AG04449 (cell line): ENCODE data around the gene CCDC85C.
A peak's percentile ranks its signal among the peaks of the same experiment; 100 is the strongest.

Source experiments
- CTCF ChIA-PET: fragments of 350-600 bp; formaldehyde crosslinking; extraction: SDS; loops from one replicate; lab custom pipeline; 2021; ENCODE audit warnings: antibody characterized with exemption; lab: Yijun Ruan, JAX
- POLR2A ChIA-PET: fragments of 400-600, 350-600 bp; formaldehyde crosslinking; extraction: SDS; loops from one replicate; lab custom pipeline; 2020; ENCODE audit warnings: antibody characterized with exemption, inconsistent platforms; lab: Yijun Ruan, JAX
- DNase-seq: peaks from one replicate; pipeline ENCODE4 v3.0.0-alpha.2; 2010; ENCODE audit warnings: low read depth, low spot score
- H3K4me3 ChIP-seq: 2 replicates; pipeline ENCODE4 v1.5.1; 2011; ENCODE audit warnings: low read depth, mild to moderate bottlenecking, control low read depth, low read length
- TF ChIP-seq, protein P1 (sequence below): IDR thresholded peaks from one replicate; pipeline ENCODE4 v1.5.1; 2011; ENCODE audit warnings: mild to moderate bottlenecking, moderate library complexity, low read length, control low read depth, inconsistent platforms; ENCODE audit not compliant: insufficient read depth; ENCODE audit errors: missing control alignments

The CCDC85C gene

DNA sequence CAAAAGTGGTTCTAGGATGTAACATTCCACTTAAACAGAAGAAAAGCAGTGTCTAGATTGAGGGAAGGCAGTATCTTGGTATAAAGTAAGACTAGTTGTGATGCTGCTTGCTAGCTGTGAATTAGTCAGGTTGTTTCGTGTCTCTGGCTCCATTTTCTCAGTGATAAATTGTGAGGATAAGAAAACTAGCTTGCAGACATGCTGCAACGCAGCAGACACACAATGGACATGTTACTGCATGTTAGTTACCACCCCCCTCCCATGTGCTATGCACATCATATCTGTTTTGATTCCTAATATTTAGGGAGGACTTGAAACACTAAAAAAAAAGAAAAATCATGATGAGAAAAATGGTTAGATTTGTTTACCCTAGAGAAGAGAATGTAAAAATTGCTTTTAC is 119.9 kb downstream of the CCDC85C start:
- ChIA-PET CTCF (no interaction called here), POLR2A (no interaction called here)
- TF ChIP-seq, protein P1, sequence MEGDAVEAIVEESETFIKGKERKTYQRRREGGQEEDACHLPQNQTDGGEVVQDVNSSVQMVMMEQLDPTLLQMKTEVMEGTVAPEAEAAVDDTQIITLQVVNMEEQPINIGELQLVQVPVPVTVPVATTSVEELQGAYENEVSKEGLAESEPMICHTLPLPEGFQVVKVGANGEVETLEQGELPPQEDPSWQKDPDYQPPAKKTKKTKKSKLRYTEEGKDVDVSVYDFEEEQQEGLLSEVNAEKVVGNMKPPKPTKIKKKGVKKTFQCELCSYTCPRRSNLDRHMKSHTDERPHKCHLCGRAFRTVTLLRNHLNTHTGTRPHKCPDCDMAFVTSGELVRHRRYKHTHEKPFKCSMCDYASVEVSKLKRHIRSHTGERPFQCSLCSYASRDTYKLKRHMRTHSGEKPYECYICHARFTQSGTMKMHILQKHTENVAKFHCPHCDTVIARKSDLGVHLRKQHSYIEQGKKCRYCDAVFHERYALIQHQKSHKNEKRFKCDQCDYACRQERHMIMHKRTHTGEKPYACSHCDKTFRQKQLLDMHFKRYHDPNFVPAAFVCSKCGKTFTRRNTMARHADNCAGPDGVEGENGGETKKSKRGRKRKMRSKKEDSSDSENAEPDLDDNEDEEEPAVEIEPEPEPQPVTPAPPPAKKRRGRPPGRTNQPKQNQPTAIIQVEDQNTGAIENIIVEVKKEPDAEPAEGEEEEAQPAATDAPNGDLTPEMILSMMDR: no peak
- no peak for DNase-seq
- H3K4me3 ChIP-seq: no peak overlapping the region

- CTCF ChIA-PET: no interaction called here
- TF ChIP-seq, protein P1: no peak
- DNase-seq: no peak
- peak overlapping the region; percentile 91 for H3K4me3 ChIP-seq
- POLR2A ChIA-PET: no interaction called here
These were observed 122.3 kb downstream of the CCDC85C start for GRCh38 chr14:99481745-99482099.

DNA sequence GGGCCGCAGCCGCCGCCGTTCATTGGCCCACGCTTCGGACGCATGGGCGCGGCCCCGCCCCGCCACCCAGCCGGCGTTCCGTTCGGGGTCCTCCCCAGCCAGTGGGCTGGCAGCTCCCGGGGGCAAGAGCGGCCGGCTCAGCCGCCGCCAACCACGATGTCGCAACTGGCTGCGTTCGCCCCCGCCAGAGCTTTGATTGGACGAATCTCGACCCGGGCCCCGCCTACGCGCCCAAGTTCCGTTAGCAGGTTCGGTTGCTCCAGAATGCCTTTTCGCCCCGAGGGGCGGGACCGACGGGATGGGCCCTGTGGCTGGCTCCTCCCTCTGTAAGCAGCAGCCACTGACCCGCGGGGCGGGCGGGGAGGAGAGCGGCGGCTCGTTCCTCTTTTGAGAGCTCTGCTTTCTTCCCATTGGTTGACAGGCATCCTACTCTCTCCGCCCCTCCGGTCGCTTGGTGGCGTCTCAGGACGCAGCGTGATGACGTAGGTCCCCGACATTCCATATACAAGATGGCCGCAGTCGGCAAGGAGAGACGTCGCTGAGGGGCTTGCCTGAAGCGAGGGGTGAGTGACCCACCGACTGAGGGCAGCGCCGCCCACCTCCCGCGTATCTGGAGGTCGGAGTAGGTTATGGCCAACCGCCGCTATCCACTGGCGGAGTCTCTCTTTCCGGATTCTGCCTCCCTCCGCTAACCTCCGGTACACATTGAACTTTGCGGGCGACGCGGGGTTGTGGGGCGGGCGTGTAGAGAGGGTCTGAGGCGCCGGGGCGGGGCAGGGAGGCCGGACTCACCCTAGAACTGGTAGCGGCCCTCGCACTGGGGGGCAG is 122.9 kb downstream of the CCDC85C start, which contains the start of gene CCNK:
Gene CCNK, plus strand, starts transcription at position 493 of the 828 bp plus-strand sequence. CDS start 11,269 bp downstream, outside the sequence.
- CTCF ChIA-PET: interaction anchor here (2.1 kb wide), 1 partner anchor 9 kb away, joined by 9 read pairs; no protein-coding TSS in a partner anchor
- POLR2A ChIA-PET: interaction anchor here (0.7 to 1.0 kb wide), 4 partner anchors 10 to 203 kb away, joined by 3 read pairs; no protein-coding TSS in a partner anchor
- peak within 1 kb of the TSS; percentile 91 for H3K4me3 ChIP-seq
- peak; percentile 98 for DNase-seq
- TF ChIP-seq, protein P1: no peak

- peak within 1 kb of the TSS; percentile 91 for H3K4me3 ChIP-seq
- DNase-seq: peak; percentile 14
- CTCF ChIA-PET: interaction anchor here (2.1 kb wide), 1 partner anchor 9 kb away, joined by 9 read pairs; no protein-coding TSS in a partner anchor
- POLR2A ChIA-PET: interaction anchor here (0.7 to 1.0 kb wide), 4 partner anchors 11 to 203 kb away, joined by 3 read pairs; no protein-coding TSS in a partner anchor
- TF ChIP-seq, protein P1: no peak
These were observed 123.8 kb downstream of the CCDC85C start, which contains the start of gene SETD3 for GRCh38 chr14:99479906-99480869. SETD3 (minus strand) TSS chr14:99480859; CDS start chr14:99465805, 15,054 bp downstream.

- CTCF ChIA-PET: interaction anchor here (2.1 kb wide), 1 partner anchor 8 kb away, joined by 9 read pairs; no protein-coding TSS in a partner anchor
- POLR2A ChIA-PET: no interaction called here
These were observed 124.7 kb downstream of the CCDC85C start for GRCh38 chr14:99479160-99479905.

More at GRCh38 chr14:99479160-99479905, 124.7 kb downstream of the CCDC85C start:
- peak overlapping the region; percentile 69 for H3K4me3 ChIP-seq
- TF ChIP-seq, protein P1: peak; percentile 7
- no peak for DNase-seq
